WTC11 (cell line): ENCODE results near the gene RYR2. TPM values are rescaled to one million over a fixed set of nuclear protein-coding genes. Genes with fewer than 3 reads are reported as not detected.

Experiments
- ATAC-seq: fragments of 200-7000 bp; cut with Tn5 transposase; 2 replicates; pipeline ENCODE4 v1.10.0; 2021; ENCODE audit warnings: mild to moderate bottlenecking, moderate library complexity
- CTCF ChIA-PET: fragments of 300-600 bp; sonication (Branson Sonifier 250); formaldehyde crosslinking; loops from one replicate; lab custom pipeline; 2021; ENCODE audit warnings: antibody characterized with exemption; lab: Charles Lee
- POLR2A ChIA-PET: fragments of 350-600 bp; sonication (Branson Sonifier 250); formaldehyde crosslinking; loops from one replicate; lab custom pipeline; 2021; ENCODE audit warnings: antibody characterized with exemption; lab: Charles Lee
- DNase-seq: peaks from one replicate; pipeline ENCODE4 v3.0.0; 2021; ENCODE audit warnings: low spot score
- H3K27ac Mint-ChIP-seq: 2 replicates; pipeline ENCODE4 v1.8.0; 2021; ENCODE audit warnings: mixed read lengths
- H3K27me3 Mint-ChIP-seq: 2 replicates; pipeline ENCODE4 v1.8.0; 2021; ENCODE audit warnings: low read depth, mild to moderate bottlenecking, moderate library complexity, mixed read lengths
- H3K36me3 Mint-ChIP-seq: 2 replicates; pipeline ENCODE4 v1.8.0; 2021; ENCODE audit warnings: mixed read lengths
- H3K4me1 Mint-ChIP-seq: 2 replicates; pipeline ENCODE4 v1.8.0; 2022; ENCODE audit warnings: mixed read lengths
- H3K4me3 Mint-ChIP-seq: 2 replicates; pipeline ENCODE4 v1.8.0; 2021; ENCODE audit warnings: mild to moderate bottlenecking, moderate library complexity, mixed read lengths
- H3K9me3 Mint-ChIP-seq: 2 replicates; pipeline ENCODE4 v1.8.0; 2021; ENCODE audit warnings: mixed read lengths
- CBFB ChIP-seq: sonication (generic); formaldehyde crosslinking; IDR thresholded peaks from 2 replicates; pipeline ENCODE4 v1.8.1; 2022; ENCODE audit warnings: mild to moderate bottlenecking, low read depth, missing genetic modification reagents
- CDX4 ChIP-seq: fragments of 250-450 bp; sonication (Bioruptor Pico); IDR thresholded peaks from 2 replicates; pipeline ENCODE4 v1.9.0; 2021; ENCODE audit warnings: moderate library complexity, mild to moderate bottlenecking, inconsistent platforms, borderline replicate concordance
- CTCF ChIP-seq: fragments of 200-600 bp; IDR thresholded peaks from 2 replicates; pipeline ENCODE4 v1.8.0; 2022; ENCODE audit warnings: antibody characterized with exemption
- E2F4 ChIP-seq: sonication (generic); formaldehyde crosslinking; IDR thresholded peaks from 2 replicates; pipeline ENCODE4 v1.8.1; 2022; ENCODE audit warnings: low read depth, mild to moderate bottlenecking, moderate library complexity, missing genetic modification reagents, borderline replicate concordance
- ELF4 ChIP-seq: sonication (generic); formaldehyde crosslinking; IDR thresholded peaks from 2 replicates; pipeline ENCODE4 v1.8.1; 2022; ENCODE audit warnings: low read depth, mild to moderate bottlenecking, moderate library complexity, missing genetic modification reagents
- ETV6 ChIP-seq: sonication (generic); formaldehyde crosslinking; IDR thresholded peaks from 2 replicates; pipeline ENCODE4 v1.8.1; 2022; ENCODE audit warnings: mild to moderate bottlenecking, missing genetic modification reagents
- FOXJ3 ChIP-seq: sonication (generic); formaldehyde crosslinking; IDR thresholded peaks from 2 replicates; pipeline ENCODE4 v1.9.0; 2021; ENCODE audit warnings: missing genetic modification reagents, mild to moderate bottlenecking, borderline replicate concordance
- IRF2 ChIP-seq: sonication (generic); formaldehyde crosslinking; IDR thresholded peaks from 2 replicates; pipeline ENCODE4 v1.8.0; 2022; ENCODE audit warnings: low read depth, missing genetic modification reagents, borderline replicate concordance
- MAX ChIP-seq: sonication (generic); formaldehyde crosslinking; IDR thresholded peaks from 2 replicates; pipeline ENCODE4 v1.8.0; 2022; ENCODE audit warnings: mild to moderate bottlenecking, missing genetic modification reagents
- MXD4 ChIP-seq: fragments of 250-450 bp; sonication (Bioruptor Pico); IDR thresholded peaks from 2 replicates; pipeline ENCODE4 v1.8.0; 2021; ENCODE audit warnings: mild to moderate bottlenecking, moderate library complexity, borderline replicate concordance
- NFYB ChIP-seq: sonication (generic); formaldehyde crosslinking; conservative IDR thresholded peaks from 2 replicates; pipeline ENCODE4 v1.8.0; 2022; ENCODE audit warnings: low read depth, missing genetic modification reagents
- TCF7 ChIP-seq: sonication (generic); formaldehyde crosslinking; IDR thresholded peaks from 2 replicates; pipeline ENCODE4 v1.8.0; 2022; ENCODE audit warnings: mild to moderate bottlenecking, low read depth, missing genetic modification reagents, moderate library complexity
- TEAD1 ChIP-seq: sonication (generic); formaldehyde crosslinking; IDR thresholded peaks from 2 replicates; pipeline ENCODE4 v1.8.0; 2022; ENCODE audit warnings: mild to moderate bottlenecking, missing genetic modification reagents
- ZMAT4 ChIP-seq: fragments of 250-450 bp; sonication (Bioruptor Pico); IDR thresholded peaks from 2 replicates; pipeline ENCODE4 v1.9.0; 2021; ENCODE audit warnings: mild to moderate bottlenecking
- ZNF396 ChIP-seq: fragments of 250-450 bp; sonication (Bioruptor Pico); IDR thresholded peaks from 2 replicates; pipeline ENCODE4 v1.8.0; 2021; ENCODE audit warnings: mild to moderate bottlenecking, moderate library complexity, borderline replicate concordance
- ZNF671 ChIP-seq: fragments of 250-450 bp; sonication (Bioruptor Pico); IDR thresholded peaks from 2 replicates; pipeline ENCODE4 v1.8.0; 2021; ENCODE audit warnings: mild to moderate bottlenecking
- total RNA-seq: library from RNA; stranded (reverse); gene quantifications from 3 replicates; pipeline ENCODE4 v1.2.3, GENCODE V29; 2021
- TF ChIP-seq, protein P1 (sequence below): sonication (generic); formaldehyde crosslinking; IDR thresholded peaks from 2 replicates; pipeline ENCODE4 v1.8.1; 2022; ENCODE audit warnings: mild to moderate bottlenecking, moderate library complexity, missing genetic modification reagents
- TF ChIP-seq, protein P2 (sequence below): sonication (generic); formaldehyde crosslinking; IDR thresholded peaks from 2 replicates; pipeline ENCODE4 v1.8.1; 2022; ENCODE audit warnings: missing genetic modification reagents, borderline replicate concordance
- TF ChIP-seq, protein P3 (sequence below): sonication (generic); formaldehyde crosslinking; IDR thresholded peaks from 2 replicates; pipeline ENCODE4 v1.8.0; 2023; ENCODE audit warnings: missing genetic modification reagents
- TF ChIP-seq, protein P4 (sequence below): fragments of 250-450 bp; sonication (Bioruptor Pico); conservative IDR thresholded peaks from 2 replicates; pipeline ENCODE4 v1.9.0; 2021; ENCODE audit warnings: mild to moderate bottlenecking

The RYR2 gene
- total RNA-seq, 1 experiment from 2014 or later, result 7.9 TPM

GRCh38 chr1:237108297-237109040 lies 66.5 kb downstream of the RYR2 start:
- H3K27me3 Mint-ChIP-seq, result no peaks in the 10 kb centered on the region
- H3K4me3 Mint-ChIP-seq, result no peak overlapping the region
- ChIA-PET CTCF (interaction anchor here (2.4 kb wide), 1 partner anchor 67 kb away, joined by 8 read pairs; the partner anchor contains the start of gene RYR2), POLR2A (no interaction called here)
- no peaks in the 10 kb centered on the region for H3K36me3 Mint-ChIP-seq
- DNase-seq (no peak), ATAC-seq (peak; percentile 60)
- 0 out of 2 replicates have a peak overlapping the region, but pooled peaks have one; percentile 11 for H3K27ac Mint-ChIP-seq
- TF ChIP-seq FOXJ3, result no peak
- no peak for TF ChIP-seq ZNF396
- TF ChIP-seq MXD4 (CRISPR knock-in tag), result no peak
- no peak for TF ChIP-seq ZNF671
- no peak for TF ChIP-seq CTCF
- no peak for TF ChIP-seq TEAD1
- no peak for TF ChIP-seq E2F4 (CRISPR knock-in tag)
- TF ChIP-seq CBFB (CRISPR knock-in tag), result no peak
- no peak for TF ChIP-seq IRF2 (CRISPR knock-in tag)
- TF ChIP-seq CDX4 (CRISPR knock-in tag), result no peak
- TF ChIP-seq, protein P1, sequence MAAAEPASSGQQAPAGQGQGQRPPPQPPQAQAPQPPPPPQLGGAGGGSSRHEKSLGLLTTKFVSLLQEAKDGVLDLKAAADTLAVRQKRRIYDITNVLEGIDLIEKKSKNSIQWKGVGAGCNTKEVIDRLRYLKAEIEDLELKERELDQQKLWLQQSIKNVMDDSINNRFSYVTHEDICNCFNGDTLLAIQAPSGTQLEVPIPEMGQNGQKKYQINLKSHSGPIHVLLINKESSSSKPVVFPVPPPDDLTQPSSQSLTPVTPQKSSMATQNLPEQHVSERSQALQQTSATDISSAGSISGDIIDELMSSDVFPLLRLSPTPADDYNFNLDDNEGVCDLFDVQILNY, result no peak
- TF ChIP-seq ELF4 (CRISPR knock-in tag), result no peak
- TF ChIP-seq, protein P2, sequence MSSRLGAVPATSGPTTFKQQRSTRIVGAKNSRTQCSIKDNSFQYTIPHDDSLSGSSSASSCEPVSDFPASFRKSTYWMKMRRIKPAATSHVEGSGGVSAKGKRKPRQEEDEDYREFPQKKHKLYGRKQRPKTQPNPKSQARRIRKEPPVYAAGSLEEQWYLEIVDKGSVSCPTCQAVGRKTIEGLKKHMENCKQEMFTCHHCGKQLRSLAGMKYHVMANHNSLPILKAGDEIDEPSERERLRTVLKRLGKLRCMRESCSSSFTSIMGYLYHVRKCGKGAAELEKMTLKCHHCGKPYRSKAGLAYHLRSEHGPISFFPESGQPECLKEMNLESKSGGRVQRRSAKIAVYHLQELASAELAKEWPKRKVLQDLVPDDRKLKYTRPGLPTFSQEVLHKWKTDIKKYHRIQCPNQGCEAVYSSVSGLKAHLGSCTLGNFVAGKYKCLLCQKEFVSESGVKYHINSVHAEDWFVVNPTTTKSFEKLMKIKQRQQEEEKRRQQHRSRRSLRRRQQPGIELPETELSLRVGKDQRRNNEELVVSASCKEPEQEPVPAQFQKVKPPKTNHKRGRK, result no peak
- peaks cover 47% of the 10 kb centered on the region for H3K4me1 Mint-ChIP-seq
- H3K9me3 Mint-ChIP-seq, result no peaks in the 10 kb centered on the region

DNA sequence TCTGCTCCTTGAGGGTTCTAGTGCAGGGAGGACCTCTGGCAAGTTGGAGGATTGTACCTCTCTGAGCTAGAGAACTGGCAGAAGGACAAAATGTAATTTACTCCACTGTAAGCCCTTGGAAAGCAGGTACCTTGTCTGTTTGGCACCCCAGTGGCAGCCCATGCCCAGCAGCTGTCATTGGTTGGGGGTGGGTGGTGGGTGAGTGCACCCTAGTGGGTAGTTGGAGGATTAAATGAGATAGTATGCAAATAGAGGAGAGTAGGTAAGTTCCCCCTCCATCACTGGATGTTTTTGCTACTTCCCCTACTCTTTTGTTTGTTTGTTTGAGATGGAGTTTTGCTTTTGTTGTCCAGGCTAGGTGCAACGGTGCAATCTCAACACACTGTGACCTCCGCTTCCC lies 69.8 kb downstream of the RYR2 start:
- Mint-ChIP-seq H3K4me3 (no peak overlapping the region), H3K36me3 (no peaks in the 10 kb centered on the region), H3K27ac (no peak overlapping the region), H3K9me3 (peaks cover under 1% of the 10 kb centered on the region; the same call in 1 of the 2 replicates), H3K27me3 (no peaks in the 10 kb centered on the region), H3K4me1 (peaks cover 42% of the 10 kb centered on the region)
- ATAC-seq, result no peak
- CTCF ChIA-PET, result interaction anchor here (0.7 to 1.8 kb wide), 5 partner anchors 13 to 275 kb away, joined by 3 to 10 read pairs (median 3); partner anchors contain the start of gene RYR2
- POLR2A ChIA-PET, result interaction anchor here (0.5 kb wide), 1 partner anchor 328 kb away, joined by 4 read pairs; no protein-coding TSS in a partner anchor
- no peak for DNase-seq
- TF ChIP-seq ETV6 (CRISPR knock-in tag) (no peak), NFYB (CRISPR knock-in tag) (no peak), TCF7 (CRISPR knock-in tag) (no peak), MAX (CRISPR knock-in tag) (no peak), ZMAT4 (CRISPR knock-in tag) (no peak)
- TF ChIP-seq, protein P3, sequence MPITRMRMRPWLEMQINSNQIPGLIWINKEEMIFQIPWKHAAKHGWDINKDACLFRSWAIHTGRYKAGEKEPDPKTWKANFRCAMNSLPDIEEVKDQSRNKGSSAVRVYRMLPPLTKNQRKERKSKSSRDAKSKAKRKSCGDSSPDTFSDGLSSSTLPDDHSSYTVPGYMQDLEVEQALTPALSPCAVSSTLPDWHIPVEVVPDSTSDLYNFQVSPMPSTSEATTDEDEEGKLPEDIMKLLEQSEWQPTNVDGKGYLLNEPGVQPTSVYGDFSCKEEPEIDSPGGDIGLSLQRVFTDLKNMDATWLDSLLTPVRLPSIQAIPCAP (CRISPR knock-in tag), result no peak
- TF ChIP-seq, protein P4, sequence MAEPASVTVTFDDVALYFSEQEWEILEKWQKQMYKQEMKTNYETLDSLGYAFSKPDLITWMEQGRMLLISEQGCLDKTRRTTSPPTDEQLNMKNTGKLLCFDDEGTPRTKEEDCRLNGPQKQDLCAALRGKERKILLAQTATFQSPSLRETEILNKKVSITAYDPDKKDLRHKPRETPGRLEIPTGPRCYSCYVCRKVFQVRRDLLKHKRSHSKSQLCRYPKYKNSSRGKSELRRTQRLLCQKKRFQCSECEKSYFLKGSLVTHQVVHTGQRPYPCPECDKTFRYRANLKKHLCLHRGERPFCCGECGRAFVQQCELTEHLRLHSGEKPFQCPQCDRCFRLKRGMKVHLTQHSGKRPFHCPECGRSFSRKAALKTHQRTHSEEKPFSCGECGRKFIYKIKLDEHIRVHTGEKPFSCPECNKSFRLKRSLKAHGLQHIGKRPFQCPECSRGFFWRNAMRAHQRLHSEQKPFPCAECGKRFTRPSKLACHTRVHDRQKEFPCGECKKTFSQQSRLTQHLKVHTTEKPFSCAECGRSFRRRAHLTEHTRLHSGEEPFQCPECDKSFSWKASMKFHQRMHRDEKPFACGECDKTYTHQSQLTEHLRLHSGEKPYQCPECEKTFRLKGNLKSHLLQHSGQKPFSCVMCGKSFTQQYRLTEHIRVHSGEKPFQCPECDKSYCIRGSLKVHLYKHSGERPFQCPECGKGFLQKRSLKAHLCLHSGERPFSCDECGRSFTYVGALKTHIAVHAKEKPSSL, result no peak
- TF ChIP-seq, protein P1, result no peak
